Posterior vena cava (tissue), 2 donors: ENCODE results near the gene ALDH3A1. TPM values are rescaled to one million over a fixed set of nuclear protein-coding genes. Genes with fewer than 3 reads are reported as not detected.

Experiments used
- DNase-seq: peaks from one replicate; pipeline ENCODE4 v3.0.0-alpha.2; 2020; ENCODE audit warnings: low spot score
- intact Hi-C, 2 donors: fragments of 100-400 bp; cut with DNase I; formaldehyde crosslinking; loops; one replicate each; pipeline versions ENCODE4 v1.14.1 to v1.14.2; 2022 to 2023
- total RNA-seq, 2 donors: library from RNA; stranded (reverse); fragmentation: NEBNext Ultra II Directional; extraction: Animal tissue kit (Norgen Biotek cat#: 25700); gene quantifications; one replicate each; pipeline ENCODE4 v1.2.1, GENCODE V29; 2021
- donor health status: DM: yes; HTN: yes; CAD: no.
- donor health status: DM: yes; HTN: yes; CAD: no.

The ALDH3A1 gene
- total RNA-seq, 2 donors from 2014 or later = 0.46 TPM; not detected in 1

- DNase-seq = no peak
- intact Hi-C loops = loop anchor here in 1 of 2 donors (5.0 kb wide), 1 partner anchor 1395 kb away; no protein-coding TSS in a partner anchor
Measured at GRCh38 chr17:19726631-19727376, 21.3 kb downstream of the ALDH3A1 start.

GRCh38 chr17:19725486-19725885, 22.6 kb downstream of the ALDH3A1 start:
- DNase-seq = no peak
- intact Hi-C loops = loop anchor here in 1 of 2 donors (5.0 kb wide), 1 partner anchor 1393 kb away; no protein-coding TSS in a partner anchor

- intact Hi-C loops = loop anchor here in 1 of 2 donors (5.0 kb wide), 1 partner anchor 1392 kb away; no protein-coding TSS in a partner anchor
Measured at GRCh38 chr17:19724501-19725420, 23.3 kb downstream of the ALDH3A1 start.

GRCh38 chr17:19723964-19724363, 24.1 kb downstream of the ALDH3A1 start:
- no peak for DNase-seq
- intact Hi-C loops = no loop called here

More at GRCh38 chr17:19724501-19725420, 23.3 kb downstream of the ALDH3A1 start:
- peak; percentile 90 for DNase-seq

GRCh38 chr17:19720631-19721426, 27.3 kb downstream of the ALDH3A1 start:
- DNase-seq = no peak
- intact Hi-C loops = no loop called here

DNA sequence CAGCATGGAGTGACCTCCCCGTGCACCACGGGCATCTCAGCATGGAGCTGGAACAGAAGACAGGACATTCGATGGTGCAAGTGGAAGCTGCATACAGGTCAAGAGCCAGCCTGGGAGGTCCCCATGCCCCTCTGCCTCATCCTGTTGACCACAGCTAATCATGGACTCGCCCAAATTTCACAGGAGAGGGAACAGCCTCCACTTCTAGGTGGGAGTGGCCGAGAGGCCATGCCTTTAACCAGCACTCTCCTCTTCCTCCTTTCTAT, 28.0 kb downstream of the ALDH3A1 start:
- intact Hi-C loops = no loop called here
- DNase-seq = no peak

DNA sequence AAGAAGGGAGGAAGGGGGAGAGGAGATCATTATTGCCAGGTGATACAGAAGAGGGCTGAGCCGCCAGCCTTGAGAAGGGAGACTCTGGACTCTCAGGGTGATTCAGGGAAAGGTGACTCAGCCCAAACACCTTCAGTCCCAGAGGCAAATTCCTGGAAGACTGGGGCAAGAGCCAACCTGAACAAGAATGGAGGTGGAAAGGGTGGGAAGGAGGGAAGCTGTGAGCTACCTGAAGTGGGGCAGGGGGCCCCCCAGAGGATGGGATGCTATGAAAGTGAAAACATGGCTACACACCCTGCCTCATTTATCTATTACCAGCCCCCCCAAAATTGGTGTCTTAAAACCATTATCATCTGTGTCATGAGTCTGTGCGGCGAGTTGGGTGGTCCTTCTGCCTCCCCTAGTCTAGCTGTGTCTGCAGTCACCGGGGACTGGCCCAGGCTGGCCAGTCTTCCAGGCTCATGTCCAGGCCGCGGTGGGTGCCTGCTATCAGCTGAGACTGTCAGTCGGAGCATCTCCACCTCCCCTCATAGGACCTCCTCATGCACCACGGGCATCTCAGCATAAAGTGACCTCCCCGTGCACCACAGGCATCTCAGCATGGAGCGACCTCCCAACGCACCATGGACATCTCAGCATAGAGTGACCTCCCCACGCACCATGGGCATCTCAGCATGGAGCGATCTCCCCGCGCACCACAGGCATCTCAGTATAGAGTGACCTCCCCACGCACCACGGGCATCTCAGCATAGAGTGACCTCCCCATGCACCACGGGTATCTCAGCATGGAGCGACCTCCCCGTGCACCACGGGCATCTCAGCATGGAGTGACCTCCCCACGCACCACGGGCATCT, 28.5 kb downstream of the ALDH3A1 start:
- intact Hi-C loops = no loop called here
- peak; percentile 42 for DNase-seq

DNA sequence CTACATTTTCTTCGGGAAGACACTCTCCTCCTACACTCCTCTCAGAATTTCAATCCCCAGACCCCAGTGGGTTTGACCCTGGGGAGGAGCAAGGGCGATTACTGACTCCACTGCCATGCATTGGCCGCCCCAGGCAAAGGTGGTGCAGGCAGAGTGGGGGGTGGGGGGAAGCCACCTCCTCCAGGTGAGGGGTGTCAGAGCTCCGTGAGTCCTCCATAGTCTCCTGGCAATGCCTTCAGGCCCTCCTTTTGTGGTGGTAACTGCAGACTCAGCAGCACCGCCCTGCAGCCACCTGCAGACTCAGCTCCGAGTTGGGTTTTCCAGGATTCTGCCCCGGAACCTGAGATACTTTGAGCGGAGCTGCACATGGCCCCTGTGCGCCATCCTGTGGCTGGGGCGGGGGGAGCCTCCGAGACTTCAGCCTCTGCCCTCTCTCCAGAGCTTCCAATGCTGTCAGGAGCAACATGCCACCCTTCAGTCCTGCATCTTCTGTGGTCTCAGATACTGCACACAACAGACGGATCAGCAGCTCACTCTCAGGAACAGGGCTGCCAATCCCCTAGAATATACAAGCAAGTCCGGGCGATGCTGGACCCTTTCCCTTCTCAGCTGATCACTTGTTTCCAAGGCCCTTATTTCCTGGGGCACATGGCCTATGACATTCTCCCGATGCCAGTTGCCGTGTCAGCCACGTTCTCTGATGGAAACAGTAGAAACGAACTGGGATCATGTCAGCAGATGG, 29.3 kb downstream of the ALDH3A1 start:
- intact Hi-C loops = no loop called here
- peak; percentile 76 for DNase-seq

- intact Hi-C loops = no loop called here
- DNase-seq = peak; percentile 46
Measured at GRCh38 chr17:19718041-19718612, 30.0 kb downstream of the ALDH3A1 start.

GRCh38 chr17:19717411-19717908, 30.6 kb downstream of the ALDH3A1 start:
- intact Hi-C loops = no loop called here
- DNase-seq = no peak

- DNase-seq = no peak
- intact Hi-C loops = no loop called here
Measured at GRCh38 chr17:19717031-19717360, 31.1 kb downstream of the ALDH3A1 start.

DNA sequence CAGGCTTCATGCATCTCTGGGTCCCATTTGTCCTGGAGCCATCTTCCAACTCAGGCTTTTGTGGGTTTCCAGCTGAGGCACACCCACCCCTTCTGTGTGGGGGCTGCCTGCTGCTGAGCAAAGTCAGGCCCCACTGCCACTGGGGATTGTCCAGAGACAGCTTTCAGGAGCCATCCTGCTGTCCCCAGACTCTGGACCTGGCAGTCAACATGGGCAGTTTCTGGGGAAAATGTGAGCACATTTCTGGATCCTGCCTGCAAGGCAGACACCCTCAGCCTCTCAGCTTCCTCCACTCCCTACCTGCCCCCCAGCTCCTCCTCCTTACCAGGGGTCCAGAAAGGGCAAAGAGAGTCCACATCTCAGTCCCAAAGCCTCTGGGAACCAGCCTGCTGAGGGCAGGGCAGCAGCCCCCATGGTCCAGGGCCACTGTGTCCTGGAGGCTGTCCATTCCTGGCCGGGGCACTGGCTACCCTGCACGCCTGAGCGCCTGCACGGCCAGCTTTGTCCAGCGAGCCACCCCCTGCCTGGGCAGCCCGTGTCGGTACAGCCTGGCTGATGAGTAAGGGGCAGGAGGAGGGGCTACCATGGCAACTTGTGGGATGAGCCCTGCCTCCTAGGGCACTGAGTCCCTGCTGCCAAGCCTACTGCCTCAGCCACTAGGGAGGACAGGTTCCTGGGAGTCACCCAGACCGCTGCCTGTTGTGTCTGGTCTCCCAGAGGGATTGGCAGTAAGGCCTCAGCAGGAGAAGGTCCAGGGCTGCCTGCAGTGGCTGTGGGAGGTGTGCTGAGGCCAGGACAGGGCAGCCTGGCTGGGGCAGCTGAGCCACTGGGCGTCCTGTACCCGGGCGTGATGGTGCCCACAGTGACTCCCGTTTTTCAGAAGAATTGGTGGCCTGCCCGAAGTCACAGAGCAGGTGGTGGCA, 31.7 kb downstream of the ALDH3A1 start, which contains the start of gene SLC47A2:
Gene SLC47A2 (minus strand): TSS at position 477 of the 923 bp plus-strand sequence. CDS start 29 bp downstream, at position 448.
- intact Hi-C loops = no loop called here

DNA sequence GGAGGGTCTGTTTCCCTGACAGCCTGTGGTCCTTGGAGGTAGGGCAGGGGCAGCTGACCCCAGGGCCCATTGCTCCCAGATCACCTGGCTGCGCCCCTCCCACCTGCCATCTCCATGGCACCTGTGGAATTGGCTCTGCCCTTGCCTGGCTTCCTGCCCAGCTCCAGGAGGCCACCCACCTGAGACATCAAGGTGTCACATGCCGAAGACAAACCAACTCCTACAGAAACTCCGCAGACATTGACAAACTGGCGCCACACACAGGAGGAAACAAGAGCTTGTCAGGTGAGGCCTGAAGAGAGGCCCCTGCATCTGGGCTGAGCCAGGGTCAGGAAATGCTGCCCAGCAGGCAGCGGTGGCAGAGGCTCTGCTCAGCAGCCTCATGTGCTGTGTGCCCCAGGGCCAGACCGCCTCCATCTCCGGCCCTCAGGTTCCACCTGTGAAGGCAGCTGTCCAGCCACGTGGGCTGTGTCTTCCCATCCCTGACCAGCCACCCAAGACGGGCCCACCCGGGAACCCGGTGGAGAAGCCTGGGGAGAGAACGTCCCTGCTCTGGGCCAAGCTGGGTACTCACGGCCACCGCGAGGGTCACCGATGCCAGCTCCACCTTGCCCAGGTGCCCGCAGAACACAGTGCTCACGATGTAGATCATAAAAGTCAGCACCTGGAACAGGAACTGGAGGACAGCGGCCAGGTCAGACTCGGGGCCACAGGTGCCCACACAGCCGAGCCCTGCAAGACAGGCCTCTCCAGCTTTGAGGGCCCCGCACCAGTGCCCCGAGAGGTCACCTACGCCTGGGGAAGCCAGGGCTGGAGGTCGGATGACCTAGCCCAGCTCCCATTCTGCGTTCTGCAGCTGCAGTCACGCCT, 33.3 kb downstream of the ALDH3A1 start:
- no peak for DNase-seq
- intact Hi-C loops = loop anchor here in 1 of 2 donors (1.0 kb wide), 1 partner anchor 43 kb away; no protein-coding TSS in a partner anchor

More for the DNA sequence above, 31.7 kb downstream of the ALDH3A1 start, which contains the start of gene SLC47A2:
- DNase-seq = no peak

GRCh38 chr17:19713901-19714361, 34.2 kb downstream of the ALDH3A1 start:
- intact Hi-C loops = loop anchor here in 1 of 2 donors (1.0 kb wide), 1 partner anchor 43 kb away; no protein-coding TSS in a partner anchor
- no peak for DNase-seq

GRCh38 chr17:19713462-19713861, 34.6 kb downstream of the ALDH3A1 start:
- intact Hi-C loops = no loop called here
- DNase-seq = no peak
